ENCODE data around the gene FUS. TPM values are rescaled to one million over a fixed set of nuclear protein-coding genes. Genes with fewer than 3 reads are reported as not detected.

FUS gene
- total and polyA plus RNA-seq, 2 of the 13 experiments (the other 11 are each of a cell fraction or from before 2014, with no cell fraction given), result 68.1 to 168 TPM

- TF ChIP-seq, protein P1, sequence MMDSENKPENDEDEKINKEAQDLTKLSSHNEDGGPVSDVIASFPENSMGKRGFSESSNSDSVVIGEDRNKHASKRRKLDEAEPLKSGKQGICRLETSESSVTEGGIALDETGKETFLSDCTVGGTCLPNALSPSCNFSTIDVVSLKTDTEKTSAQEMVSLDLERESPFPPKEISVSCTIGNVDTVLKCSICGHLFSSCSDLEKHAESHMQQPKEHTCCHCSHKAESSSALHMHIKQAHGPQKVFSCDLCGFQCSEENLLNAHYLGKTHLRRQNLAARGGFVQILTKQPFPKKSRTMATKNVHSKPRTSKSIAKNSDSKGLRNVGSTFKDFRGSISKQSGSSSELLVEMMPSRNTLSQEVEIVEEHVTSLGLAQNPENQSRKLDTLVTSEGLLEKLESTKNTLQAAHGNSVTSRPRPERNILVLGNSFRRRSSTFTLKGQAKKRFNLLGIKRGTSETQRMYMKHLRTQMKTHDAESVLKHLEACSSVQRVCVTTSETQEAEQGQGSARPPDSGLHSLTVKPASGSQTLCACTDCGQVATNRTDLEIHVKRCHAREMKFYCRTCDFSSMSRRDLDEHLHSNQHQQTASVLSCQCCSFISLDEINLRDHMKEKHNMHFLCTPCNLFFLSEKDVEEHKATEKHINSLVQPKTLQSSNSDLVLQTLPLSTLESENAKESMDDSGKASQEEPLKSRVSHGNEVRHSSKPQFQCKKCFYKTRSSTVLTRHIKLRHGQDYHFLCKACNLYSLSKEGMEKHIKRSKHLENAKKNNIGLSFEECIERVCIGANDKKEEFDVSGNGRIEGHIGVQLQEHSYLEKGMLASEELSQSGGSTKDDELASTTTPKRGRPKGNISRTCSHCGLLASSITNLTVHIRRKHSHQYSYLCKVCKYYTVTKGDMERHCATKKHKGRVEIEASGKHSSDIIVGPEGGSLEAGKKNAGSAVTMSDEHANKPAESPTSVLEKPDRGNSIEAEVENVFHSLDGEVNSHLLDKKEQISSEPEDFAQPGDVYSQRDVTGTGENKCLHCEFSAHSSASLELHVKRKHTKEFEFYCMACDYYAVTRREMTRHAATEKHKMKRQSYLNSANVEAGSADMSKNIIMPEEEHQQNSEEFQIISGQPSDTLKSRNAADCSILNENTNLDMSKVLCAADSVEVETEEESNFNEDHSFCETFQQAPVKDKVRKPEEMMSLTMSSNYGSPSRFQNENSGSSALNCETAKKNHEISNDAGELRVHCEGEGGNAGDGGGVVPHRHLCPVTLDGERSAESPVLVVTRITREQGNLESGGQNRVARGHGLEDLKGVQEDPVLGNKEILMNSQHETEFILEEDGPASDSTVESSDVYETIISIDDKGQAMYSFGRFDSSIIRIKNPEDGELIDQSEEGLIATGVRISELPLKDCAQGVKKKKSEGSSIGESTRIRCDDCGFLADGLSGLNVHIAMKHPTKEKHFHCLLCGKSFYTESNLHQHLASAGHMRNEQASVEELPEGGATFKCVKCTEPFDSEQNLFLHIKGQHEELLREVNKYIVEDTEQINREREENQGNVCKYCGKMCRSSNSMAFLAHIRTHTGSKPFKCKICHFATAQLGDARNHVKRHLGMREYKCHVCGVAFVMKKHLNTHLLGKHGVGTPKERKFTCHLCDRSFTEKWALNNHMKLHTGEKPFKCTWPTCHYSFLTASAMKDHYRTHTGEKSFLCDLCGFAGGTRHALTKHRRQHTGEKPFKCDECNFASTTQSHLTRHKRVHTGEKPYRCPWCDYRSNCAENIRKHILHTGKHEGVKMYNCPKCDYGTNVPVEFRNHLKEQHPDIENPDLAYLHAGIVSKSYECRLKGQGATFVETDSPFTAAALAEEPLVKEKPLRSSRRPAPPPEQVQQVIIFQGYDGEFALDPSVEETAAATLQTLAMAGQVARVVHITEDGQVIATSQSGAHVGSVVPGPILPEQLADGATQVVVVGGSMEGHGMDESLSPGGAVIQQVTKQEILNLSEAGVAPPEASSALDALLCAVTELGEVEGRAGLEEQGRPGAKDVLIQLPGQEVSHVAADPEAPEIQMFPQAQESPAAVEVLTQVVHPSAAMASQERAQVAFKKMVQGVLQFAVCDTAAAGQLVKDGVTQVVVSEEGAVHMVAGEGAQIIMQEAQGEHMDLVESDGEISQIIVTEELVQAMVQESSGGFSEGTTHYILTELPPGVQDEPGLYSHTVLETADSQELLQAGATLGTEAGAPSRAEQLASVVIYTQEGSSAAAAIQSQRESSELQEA (CRISPR knock-in tag; IDR thresholded peaks at IDR 0.05; ENCODE audit: not compliant biosample characterization), result no peak
- no peak for TF ChIP-seq ZNF761 (CRISPR knock-in tag; conservative IDR thresholded peaks at IDR 0.05)
- peak; percentile 67; the same call in 1 of the 2 replicates for TF ChIP-seq MAX (IDR thresholded peaks at IDR 0.05)
- no peak for TF ChIP-seq ISX (CRISPR knock-in tag; conservative IDR thresholded peaks at IDR 0.05)
- TF ChIP-seq PRMT3 (CRISPR knock-in tag; IDR thresholded peaks at IDR 0.05; ENCODE audit: borderline replicate concordance, low read depth), result no peak
- TF ChIP-seq HMGA1 (CRISPR knock-in tag; conservative IDR thresholded peaks at IDR 0.05), result no peak
- TF ChIP-seq FOXK2 (IDR thresholded peaks at IDR 0.05), result no peak
- TF ChIP-seq ZNF605 (CRISPR knock-in tag; IDR thresholded peaks at IDR 0.05), result no peak
- no peak for TF ChIP-seq ZNF790 (CRISPR knock-in tag; IDR thresholded peaks at IDR 0.05; ENCODE audit: borderline replicate concordance)
- no peak for TF ChIP-seq DNMT1 (CRISPR knock-in tag; IDR thresholded peaks at IDR 0.05)
- no peak for TF ChIP-seq ZNF564 (CRISPR knock-in tag; IDR thresholded peaks at IDR 0.05)
- TF ChIP-seq, protein P2, sequence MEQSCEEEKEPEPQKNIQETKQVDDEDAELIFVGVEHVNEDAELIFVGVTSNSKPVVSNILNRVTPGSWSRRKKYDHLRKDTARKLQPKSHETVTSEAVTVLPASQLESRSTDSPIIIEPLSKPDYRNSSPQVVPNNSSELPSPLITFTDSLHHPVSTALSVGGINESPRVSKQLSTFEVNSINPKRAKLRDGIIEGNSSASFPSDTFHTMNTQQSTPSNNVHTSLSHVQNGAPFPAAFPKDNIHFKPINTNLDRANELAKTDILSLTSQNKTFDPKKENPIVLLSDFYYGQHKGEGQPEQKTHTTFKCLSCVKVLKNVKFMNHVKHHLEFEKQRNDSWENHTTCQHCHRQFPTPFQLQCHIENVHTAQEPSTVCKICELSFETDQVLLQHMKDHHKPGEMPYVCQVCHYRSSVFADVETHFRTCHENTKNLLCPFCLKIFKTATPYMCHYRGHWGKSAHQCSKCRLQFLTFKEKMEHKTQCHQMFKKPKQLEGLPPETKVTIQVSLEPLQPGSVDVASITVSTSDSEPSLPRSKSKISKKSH (CRISPR knock-in tag; IDR thresholded peaks at IDR 0.05; ENCODE audit: borderline replicate concordance), result peak; percentile 90
- TF ChIP-seq, protein P3, sequence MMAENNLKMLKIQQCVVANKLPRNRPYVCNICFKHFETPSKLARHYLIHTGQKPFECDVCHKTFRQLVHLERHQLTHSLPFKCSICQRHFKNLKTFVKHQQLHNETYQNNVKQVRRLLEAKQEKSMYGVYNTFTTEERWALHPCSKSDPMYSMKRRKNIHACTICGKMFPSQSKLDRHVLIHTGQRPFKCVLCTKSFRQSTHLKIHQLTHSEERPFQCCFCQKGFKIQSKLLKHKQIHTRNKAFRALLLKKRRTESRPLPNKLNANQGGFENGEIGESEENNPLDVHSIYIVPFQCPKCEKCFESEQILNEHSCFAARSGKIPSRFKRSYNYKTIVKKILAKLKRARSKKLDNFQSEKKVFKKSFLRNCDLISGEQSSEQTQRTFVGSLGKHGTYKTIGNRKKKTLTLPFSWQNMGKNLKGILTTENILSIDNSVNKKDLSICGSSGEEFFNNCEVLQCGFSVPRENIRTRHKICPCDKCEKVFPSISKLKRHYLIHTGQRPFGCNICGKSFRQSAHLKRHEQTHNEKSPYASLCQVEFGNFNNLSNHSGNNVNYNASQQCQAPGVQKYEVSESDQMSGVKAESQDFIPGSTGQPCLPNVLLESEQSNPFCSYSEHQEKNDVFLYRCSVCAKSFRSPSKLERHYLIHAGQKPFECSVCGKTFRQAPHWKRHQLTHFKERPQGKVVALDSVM (CRISPR knock-in tag; IDR thresholded peaks at IDR 0.05), result no peak
- TF ChIP-seq ZFAT (CRISPR knock-in tag; conservative IDR thresholded peaks at IDR 0.05), result no peak
- TF ChIP-seq PHF20 (CRISPR knock-in tag; IDR thresholded peaks at IDR 0.05), result no peak
- TF ChIP-seq MATR3 (CRISPR knock-in tag; IDR thresholded peaks at IDR 0.05), result no peak
- TF ChIP-seq U2AF1 (optimal IDR thresholded peaks at IDR 0.05; ENCODE audit: low read depth, low read length), result no peak
- no peak for TF ChIP-seq SP4 (CRISPR knock-in tag; IDR thresholded peaks at IDR 0.05)
- TF ChIP-seq PHF5A (CRISPR knock-in tag; IDR thresholded peaks at IDR 0.05; ENCODE audit: low read depth, unreplicated experiment), result no peak
Measured at GRCh38 chr16:31141489-31142108, 38.3 kb upstream of the FUS start (continued).

Measured in HepG2 (cell line).